ENCODE data around the gene BMPER.

DNA sequence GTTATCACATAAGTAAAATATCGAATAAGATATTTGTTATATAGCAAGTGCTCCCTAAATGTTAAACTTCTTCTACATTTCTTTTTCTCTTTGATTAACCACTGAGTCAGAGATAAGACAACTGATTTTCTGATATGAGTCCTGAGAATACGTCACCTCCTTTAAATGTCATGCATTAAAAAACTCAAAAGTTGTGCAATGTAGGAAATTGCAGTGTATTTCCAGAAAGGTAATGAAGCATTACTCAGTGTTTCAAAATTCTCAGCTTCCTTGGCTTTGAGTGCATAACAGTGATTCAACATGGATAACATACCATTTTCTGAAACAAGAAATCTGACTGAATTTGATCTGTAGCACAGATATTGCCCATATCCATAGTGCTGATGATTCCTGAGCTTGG, 155.8 kb downstream of the BMPER start:
- TF ChIP-seq, protein P1, sequence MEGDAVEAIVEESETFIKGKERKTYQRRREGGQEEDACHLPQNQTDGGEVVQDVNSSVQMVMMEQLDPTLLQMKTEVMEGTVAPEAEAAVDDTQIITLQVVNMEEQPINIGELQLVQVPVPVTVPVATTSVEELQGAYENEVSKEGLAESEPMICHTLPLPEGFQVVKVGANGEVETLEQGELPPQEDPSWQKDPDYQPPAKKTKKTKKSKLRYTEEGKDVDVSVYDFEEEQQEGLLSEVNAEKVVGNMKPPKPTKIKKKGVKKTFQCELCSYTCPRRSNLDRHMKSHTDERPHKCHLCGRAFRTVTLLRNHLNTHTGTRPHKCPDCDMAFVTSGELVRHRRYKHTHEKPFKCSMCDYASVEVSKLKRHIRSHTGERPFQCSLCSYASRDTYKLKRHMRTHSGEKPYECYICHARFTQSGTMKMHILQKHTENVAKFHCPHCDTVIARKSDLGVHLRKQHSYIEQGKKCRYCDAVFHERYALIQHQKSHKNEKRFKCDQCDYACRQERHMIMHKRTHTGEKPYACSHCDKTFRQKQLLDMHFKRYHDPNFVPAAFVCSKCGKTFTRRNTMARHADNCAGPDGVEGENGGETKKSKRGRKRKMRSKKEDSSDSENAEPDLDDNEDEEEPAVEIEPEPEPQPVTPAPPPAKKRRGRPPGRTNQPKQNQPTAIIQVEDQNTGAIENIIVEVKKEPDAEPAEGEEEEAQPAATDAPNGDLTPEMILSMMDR (IDR thresholded peaks at IDR 0.05): no peak
- no peak for TF ChIP-seq POLR2A (IDR thresholded peaks at IDR 0.05)

All from vagina (tissue), 2 donors.